Nephron (organoid): ENCODE measurements around the gene RFX3.
A peak's percentile ranks its signal among the peaks of the same experiment; 100 is the strongest.

Source experiments
- H3K27ac Mint-ChIP-seq, 3 experiments: 2 replicates each; pipeline ENCODE4 v1.8.0; 2020; ENCODE audit warnings: mixed read lengths in 3 of 3, mild to moderate bottlenecking in 2 of 3, moderate library complexity in 1 of 3
- H3K27me3 Mint-ChIP-seq: 2 replicates; pipeline ENCODE4 v1.8.0; 2021; ENCODE audit warnings: low read depth, mild to moderate bottlenecking, moderate library complexity, mixed read lengths
- H3K36me3 Mint-ChIP-seq: 2 replicates; pipeline ENCODE4 v1.8.0; 2020; ENCODE audit warnings: low read depth, mixed read lengths
- H3K4me1 Mint-ChIP-seq: 2 replicates; pipeline ENCODE4 v1.8.0; 2020; ENCODE audit warnings: mixed read lengths
- H3K4me3 Mint-ChIP-seq, 3 experiments: 2 replicates each; pipeline ENCODE4 v1.8.0; 2020; ENCODE audit warnings: mild to moderate bottlenecking in 3 of 3, mixed read lengths in 3 of 3, moderate library complexity in 2 of 3
- H3K9me3 Mint-ChIP-seq: 2 replicates; pipeline ENCODE4 v1.8.0; 2020; ENCODE audit warnings: mixed read lengths
- TF ChIP-seq, protein P1 (sequence below), 3 experiments: fragments of 200-600 bp; sonication (generic); IDR thresholded peaks; one replicate each; pipeline ENCODE4 v1.5.0; 2021; ENCODE audit warnings: antibody characterized with exemption in 3 of 3; ENCODE audit not compliant: unreplicated experiment in 3 of 3

Gene RFX3

DNA sequence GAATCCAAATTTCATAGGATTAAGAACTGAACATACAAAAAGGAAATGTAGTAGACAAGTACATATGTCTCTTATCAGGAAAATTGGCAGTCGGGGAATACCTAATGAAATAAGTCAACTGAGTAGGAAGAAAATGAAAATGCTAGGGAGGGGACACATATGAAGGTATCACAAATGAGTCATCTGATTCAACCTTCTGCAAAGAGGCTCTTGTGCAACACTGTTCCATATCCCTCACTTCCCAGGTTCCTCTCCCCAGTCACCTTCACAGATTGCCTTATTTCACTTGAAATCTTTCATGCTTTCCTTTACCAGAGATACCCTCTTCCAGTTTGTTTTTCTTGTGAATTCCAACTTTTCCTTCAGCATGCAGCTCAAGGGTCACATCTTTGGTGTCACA, 139.0 kb downstream of the RFX3 start:
- no peaks in the 10 kb centered on the region for H3K27me3 Mint-ChIP-seq
- H3K4me3 Mint-ChIP-seq = no peak overlapping the region
- H3K36me3 Mint-ChIP-seq = peaks cover 69% of the 10 kb centered on the region
- TF ChIP-seq, protein P1, sequence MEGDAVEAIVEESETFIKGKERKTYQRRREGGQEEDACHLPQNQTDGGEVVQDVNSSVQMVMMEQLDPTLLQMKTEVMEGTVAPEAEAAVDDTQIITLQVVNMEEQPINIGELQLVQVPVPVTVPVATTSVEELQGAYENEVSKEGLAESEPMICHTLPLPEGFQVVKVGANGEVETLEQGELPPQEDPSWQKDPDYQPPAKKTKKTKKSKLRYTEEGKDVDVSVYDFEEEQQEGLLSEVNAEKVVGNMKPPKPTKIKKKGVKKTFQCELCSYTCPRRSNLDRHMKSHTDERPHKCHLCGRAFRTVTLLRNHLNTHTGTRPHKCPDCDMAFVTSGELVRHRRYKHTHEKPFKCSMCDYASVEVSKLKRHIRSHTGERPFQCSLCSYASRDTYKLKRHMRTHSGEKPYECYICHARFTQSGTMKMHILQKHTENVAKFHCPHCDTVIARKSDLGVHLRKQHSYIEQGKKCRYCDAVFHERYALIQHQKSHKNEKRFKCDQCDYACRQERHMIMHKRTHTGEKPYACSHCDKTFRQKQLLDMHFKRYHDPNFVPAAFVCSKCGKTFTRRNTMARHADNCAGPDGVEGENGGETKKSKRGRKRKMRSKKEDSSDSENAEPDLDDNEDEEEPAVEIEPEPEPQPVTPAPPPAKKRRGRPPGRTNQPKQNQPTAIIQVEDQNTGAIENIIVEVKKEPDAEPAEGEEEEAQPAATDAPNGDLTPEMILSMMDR (IDR thresholded peaks at IDR 0.05; ENCODE audit: unreplicated experiment in 3 of 3) = no peak
- H3K9me3 Mint-ChIP-seq = peaks cover 11% of the 10 kb centered on the region
- H3K27ac Mint-ChIP-seq = no peak overlapping the region
- H3K4me1 Mint-ChIP-seq = no peaks in the 10 kb centered on the region

DNA sequence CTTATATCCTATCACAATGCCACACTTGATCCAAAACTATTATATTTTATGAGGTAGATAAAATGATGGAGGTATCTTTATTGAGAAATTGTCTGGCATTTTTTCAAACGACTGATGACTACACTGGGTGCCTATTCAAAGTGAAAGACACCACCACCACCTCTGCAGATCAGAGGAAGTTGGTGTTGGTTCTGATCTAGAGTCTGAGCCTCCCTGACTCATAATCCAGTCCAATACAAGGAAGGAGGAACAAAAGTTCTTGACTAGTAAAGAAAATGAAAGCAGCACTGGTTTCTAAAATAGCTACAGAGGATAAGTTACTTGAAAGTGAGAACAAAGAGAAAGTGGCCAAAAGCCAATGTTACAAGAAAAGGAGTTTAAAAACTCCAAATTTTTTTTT, 139.9 kb downstream of the RFX3 start:
- TF ChIP-seq, protein P1 (IDR thresholded peaks at IDR 0.05; ENCODE audit: unreplicated experiment in 3 of 3) = no peak
- peaks cover 60% of the 10 kb centered on the region for H3K36me3 Mint-ChIP-seq
- no peak overlapping the region for H3K4me3 Mint-ChIP-seq
- no peak overlapping the region for H3K27ac Mint-ChIP-seq
- H3K4me1 Mint-ChIP-seq = no peaks in the 10 kb centered on the region
- no peaks in the 10 kb centered on the region for H3K27me3 Mint-ChIP-seq
- peaks cover 11% of the 10 kb centered on the region for H3K9me3 Mint-ChIP-seq

DNA sequence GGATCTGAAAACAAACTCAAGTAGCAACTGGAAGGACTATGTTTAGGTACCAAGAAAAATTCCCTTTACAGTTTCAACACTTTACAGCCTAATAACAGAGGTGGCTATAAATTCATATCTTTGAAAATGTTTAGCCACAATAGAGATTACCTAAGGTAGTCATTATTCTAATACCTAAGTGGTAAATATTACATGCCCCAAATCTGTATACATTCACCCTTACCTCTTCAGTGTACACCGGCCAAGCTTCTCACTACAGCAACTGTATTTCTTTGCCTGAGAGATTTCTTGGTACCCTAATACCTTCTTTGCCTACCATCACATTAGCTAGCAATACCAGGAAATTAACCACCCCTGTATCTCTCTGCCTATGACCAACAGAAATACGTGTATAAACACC, 154.0 kb downstream of the RFX3 start:
- no peaks in the 10 kb centered on the region for H3K4me1 Mint-ChIP-seq
- no peaks in the 10 kb centered on the region for H3K9me3 Mint-ChIP-seq
- no peak overlapping the region for H3K27ac Mint-ChIP-seq
- peaks cover 3% of the 10 kb centered on the region for H3K27me3 Mint-ChIP-seq
- peaks cover 11% of the 10 kb centered on the region for H3K36me3 Mint-ChIP-seq
- H3K4me3 Mint-ChIP-seq = no peak overlapping the region
- TF ChIP-seq, protein P1 (IDR thresholded peaks at IDR 0.05; ENCODE audit: unreplicated experiment in 3 of 3) = no peak

DNA sequence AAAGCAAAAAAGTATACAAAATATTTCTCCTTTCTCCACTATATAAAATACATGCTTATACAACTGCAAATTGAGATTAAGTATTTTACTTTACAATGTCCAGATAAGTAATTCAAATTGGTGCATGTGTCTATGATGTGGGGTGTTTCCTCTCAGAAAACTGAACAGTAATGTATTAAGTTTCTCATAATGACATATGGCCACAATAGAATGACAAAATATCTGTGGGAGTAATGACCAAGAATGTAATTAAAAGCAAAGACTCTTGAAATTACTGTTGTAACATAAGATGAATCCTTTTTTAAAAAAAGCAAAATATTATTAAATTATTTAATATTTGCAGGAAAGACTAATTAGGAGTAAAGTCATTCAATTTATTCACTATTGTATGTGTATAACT, 155.1 kb downstream of the RFX3 start:
- Mint-ChIP-seq H3K4me1 (no peaks in the 10 kb centered on the region), H3K36me3 (peaks cover 6% of the 10 kb centered on the region), H3K27ac (no peak overlapping the region), H3K27me3 (peaks cover 2% of the 10 kb centered on the region), H3K9me3 (no peaks in the 10 kb centered on the region), H3K4me3 (no peak overlapping the region)
- TF ChIP-seq, protein P1 (IDR thresholded peaks at IDR 0.05; ENCODE audit: unreplicated experiment in 3 of 3) = no peak

DNA sequence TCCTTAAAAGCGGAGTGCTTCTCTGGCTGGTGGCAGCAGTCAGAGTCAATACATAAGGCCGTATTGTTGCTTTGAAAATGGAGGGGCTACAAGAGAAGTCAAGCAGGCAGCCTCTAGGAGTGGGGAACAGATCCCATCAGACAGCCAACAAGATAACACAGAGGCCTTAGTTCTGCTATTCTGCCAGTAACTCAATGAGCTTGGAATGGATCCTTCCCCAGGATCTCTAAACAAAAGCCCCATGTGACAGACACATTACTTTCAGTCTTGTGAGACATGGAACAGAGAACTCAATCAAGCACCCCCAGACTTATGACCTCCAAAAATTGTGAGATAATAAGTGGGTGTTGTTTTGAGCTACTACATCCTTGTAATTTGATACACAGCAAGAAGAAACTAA, 158.6 kb downstream of the RFX3 start:
- Mint-ChIP-seq H3K27me3 (no peaks in the 10 kb centered on the region), H3K9me3 (no peaks in the 10 kb centered on the region), H3K4me1 (peaks cover 6% of the 10 kb centered on the region), H3K36me3 (peaks cover 4% of the 10 kb centered on the region), H3K27ac (no peak overlapping the region), H3K4me3 (no peak overlapping the region)
- TF ChIP-seq, protein P1 (IDR thresholded peaks at IDR 0.05; ENCODE audit: unreplicated experiment in 3 of 3) = no peak

DNA sequence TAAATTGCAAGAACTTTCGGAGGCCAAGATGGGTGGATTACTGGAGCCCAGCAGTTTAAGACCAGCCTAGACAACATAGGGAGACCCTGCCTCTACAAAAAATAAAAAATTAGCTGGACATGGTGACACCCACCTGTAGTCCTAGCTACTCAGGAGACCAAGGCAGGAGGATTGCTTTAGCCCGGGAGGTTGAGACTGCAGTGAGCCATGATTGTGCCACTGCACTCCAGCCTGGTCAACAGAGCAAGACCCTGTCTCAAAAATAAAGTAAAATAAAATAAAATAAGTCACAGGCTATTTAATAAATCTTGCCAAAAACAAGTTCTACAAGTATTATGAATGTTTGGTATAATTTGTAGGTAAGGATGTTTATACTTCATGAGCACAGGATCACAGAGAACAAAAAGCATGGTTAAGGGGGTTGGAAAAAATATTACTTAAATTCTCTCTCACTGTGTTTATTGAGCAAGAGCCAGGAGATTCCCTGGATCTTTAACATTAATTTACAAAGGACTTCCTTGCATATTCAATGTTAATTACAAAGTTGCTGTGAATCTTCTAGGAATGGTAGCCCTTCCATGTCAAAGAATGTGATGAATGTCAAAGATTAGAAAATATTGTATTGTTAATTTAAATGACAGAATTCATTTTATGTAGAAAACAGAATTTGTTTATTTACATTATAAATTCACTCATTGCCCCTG, 164.0 kb downstream of the RFX3 start:
- Mint-ChIP-seq H3K4me3 (no peak overlapping the region), H3K9me3 (no peaks in the 10 kb centered on the region), H3K27me3 (no peaks in the 10 kb centered on the region), H3K4me1 (peaks cover 6% of the 10 kb centered on the region), H3K36me3 (peaks cover 4% of the 10 kb centered on the region), H3K27ac (peak overlapping the region in 1 of 3 experiments; percentile 19)
- TF ChIP-seq, protein P1 (IDR thresholded peaks at IDR 0.05; ENCODE audit: unreplicated experiment in 3 of 3) = no peak
